MM.1S (cell line): ENCODE results near the gene CEP78.

Experiments
- DNase-seq: peaks from one replicate; pipeline ENCODE4 v3.0.0-alpha.2; 2015
- H2AFZ ChIP-seq: fragments of 300-600 bp; sonication (generic); 2 replicates; pipeline ENCODE4 v1.6.0; 2016; ENCODE audit warnings: antibody characterized with exemption, low read length
- H3F3A ChIP-seq: fragments of 300-600 bp; sonication (generic); 2 replicates; pipeline ENCODE4 v1.6.1; 2016; ENCODE audit warnings: mild to moderate bottlenecking, antibody characterized with exemption, low read length, moderate library complexity, mixed read lengths; ENCODE audit not compliant: insufficient read depth
- H3K27ac ChIP-seq: fragments of 300-600 bp; sonication (generic); 2 replicates; pipeline ENCODE4 v1.5.1; 2016; ENCODE audit warnings: mild to moderate bottlenecking, low read length
- H3K27me3 ChIP-seq: fragments of 300-600 bp; sonication (generic); replicated peaks from 2 replicates; pipeline ENCODE4 v1.6.0; 2016; ENCODE audit warnings: low read length; ENCODE audit not compliant: insufficient read depth
- H3K36me3 ChIP-seq: fragments of 300-600 bp; sonication (generic); replicated peaks from 2 replicates; pipeline ENCODE4 v1.6.1; 2016; ENCODE audit warnings: mild to moderate bottlenecking, low read length, mixed read lengths; ENCODE audit not compliant: insufficient read depth
- H3K4me1 ChIP-seq: fragments of 300-600 bp; sonication (generic); 2 replicates; pipeline ENCODE4 v1.6.1; 2016; ENCODE audit warnings: low read length, mixed read lengths
- H3K4me2 ChIP-seq: fragments of 300-600 bp; sonication (generic); 2 replicates; pipeline ENCODE4 v1.6.0; 2016; ENCODE audit warnings: low read depth, low read length
- H3K4me3 ChIP-seq: fragments of 300-600 bp; sonication (generic); 2 replicates; pipeline ENCODE4 v1.5.1; 2016; ENCODE audit warnings: low read length, mixed read lengths
- H3K79me2 ChIP-seq: fragments of 300-600 bp; sonication (generic); 2 replicates; pipeline ENCODE4 v1.6.1; 2016; ENCODE audit warnings: mixed run types, low read length, mixed read lengths
- H3K9ac ChIP-seq: fragments of 300-600 bp; sonication (generic); 2 replicates; pipeline ENCODE4 v1.6.1; 2016; ENCODE audit warnings: low read length, mixed read lengths
- H3K9me2 ChIP-seq: fragments of 300-600 bp; sonication (generic); replicated peaks from 2 replicates; pipeline ENCODE4 v1.6.1; 2016; ENCODE audit warnings: mild to moderate bottlenecking, low read length, mixed read lengths; ENCODE audit not compliant: insufficient read depth
- H3K9me3 ChIP-seq: fragments of 300-600 bp; sonication (generic); replicated peaks from 2 replicates; pipeline ENCODE4 v1.6.1; 2016; ENCODE audit warnings: mild to moderate bottlenecking, low read length, mixed read lengths; ENCODE audit not compliant: insufficient read depth
- H4K20me1 ChIP-seq: fragments of 300-600 bp; sonication (generic); 2 replicates; pipeline ENCODE4 v1.6.1; 2016; ENCODE audit warnings: mild to moderate bottlenecking, low read length, moderate library complexity, mixed read lengths; ENCODE audit not compliant: insufficient read depth
- CTCF ChIP-seq: fragments of 300-600 bp; sonication (generic); IDR thresholded peaks from 2 replicates; pipeline ENCODE4 v1.5.1; 2016; ENCODE audit warnings: antibody characterized with exemption, low read length, mixed read lengths
- EZH2 ChIP-seq: fragments of 300-600 bp; sonication (generic); optimal IDR thresholded peaks from 2 replicates; pipeline ENCODE3; 2017; ENCODE audit warnings: low read depth, mild to moderate bottlenecking, antibody characterized with exemption, low read length, mixed read lengths
- EZH2phosphoT487 ChIP-seq: fragments of 300-600 bp; sonication (generic); IDR thresholded peaks from 2 replicates; pipeline ENCODE4 v1.6.1; 2018; ENCODE audit warnings: antibody characterized with exemption, low read length

The CEP78 gene

GRCh38 chr9:78273761-78274160, 37.9 kb downstream of the CEP78 start:
- no peaks in the 10 kb centered on the region for H3K27me3 ChIP-seq
- no peak overlapping the region for H3K27ac ChIP-seq
- H3K36me3 ChIP-seq: no peaks in the 10 kb centered on the region; the same call in 1 of the 2 replicates
- no peaks in the 10 kb centered on the region for H3K9me2 ChIP-seq
- H4K20me1 ChIP-seq: no peaks in the 10 kb centered on the region
- no peaks in the 10 kb centered on the region for H3K4me1 ChIP-seq
- no peak overlapping the region for H2AFZ ChIP-seq
- H3K79me2 ChIP-seq: no peaks in the 10 kb centered on the region
- H3K4me2 ChIP-seq: no peak overlapping the region
- no peak overlapping the region for H3K4me3 ChIP-seq
- no peak for TF ChIP-seq EZH2phosphoT487
- no peak for TF ChIP-seq EZH2
- no peak for TF ChIP-seq CTCF
- no peaks in the 10 kb centered on the region for H3K9me3 ChIP-seq
- H3F3A ChIP-seq: no peaks in the 10 kb centered on the region
- DNase-seq: no peak
- H3K9ac ChIP-seq: no peak overlapping the region

DNA sequence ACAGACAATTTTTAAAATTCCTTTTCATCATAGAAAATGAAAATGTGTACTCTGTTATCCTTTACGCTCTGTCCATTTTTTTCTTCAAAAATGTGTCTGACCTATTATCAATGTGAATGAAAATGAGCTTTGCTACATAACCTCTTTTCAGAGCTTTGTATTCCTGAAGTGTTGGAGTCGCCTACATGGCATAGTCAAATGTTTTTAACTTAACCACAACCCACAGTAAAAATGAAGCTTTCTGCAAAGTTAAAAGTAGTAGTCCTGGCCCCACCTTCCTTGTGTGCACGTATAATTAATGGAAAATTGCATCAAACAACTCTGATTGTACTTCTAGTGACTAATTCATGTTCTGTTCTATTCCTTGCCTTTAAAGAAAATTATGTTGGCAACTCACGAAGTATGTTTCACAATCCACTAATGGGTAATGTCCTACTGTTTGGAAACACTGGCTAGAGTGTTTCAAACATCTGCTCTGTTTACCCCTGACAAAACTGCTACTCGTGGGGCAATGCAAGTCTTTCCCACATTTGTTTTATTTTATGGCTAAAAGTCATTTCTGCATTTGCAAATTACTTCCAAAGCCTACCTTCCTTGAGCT, 42.4 kb downstream of the CEP78 start:
- TF ChIP-seq EZH2 (no peak), EZH2phosphoT487 (no peak), CTCF (no peak)
- Histone ChIP-seq H3K4me1 (no peaks in the 10 kb centered on the region), H3K79me2 (no peaks in the 10 kb centered on the region), H3K9me2 (no peaks in the 10 kb centered on the region), H3K4me3 (no peak overlapping the region), H3F3A (no peaks in the 10 kb centered on the region), H3K36me3 (no peaks in the 10 kb centered on the region), H3K4me2 (no peak overlapping the region), H2AFZ (no peak overlapping the region), H3K27ac (no peak overlapping the region), H4K20me1 (no peaks in the 10 kb centered on the region), H3K9ac (no peak overlapping the region), H3K27me3 (no peaks in the 10 kb centered on the region), H3K9me3 (no peaks in the 10 kb centered on the region)
- DNase-seq: no peak

DNA sequence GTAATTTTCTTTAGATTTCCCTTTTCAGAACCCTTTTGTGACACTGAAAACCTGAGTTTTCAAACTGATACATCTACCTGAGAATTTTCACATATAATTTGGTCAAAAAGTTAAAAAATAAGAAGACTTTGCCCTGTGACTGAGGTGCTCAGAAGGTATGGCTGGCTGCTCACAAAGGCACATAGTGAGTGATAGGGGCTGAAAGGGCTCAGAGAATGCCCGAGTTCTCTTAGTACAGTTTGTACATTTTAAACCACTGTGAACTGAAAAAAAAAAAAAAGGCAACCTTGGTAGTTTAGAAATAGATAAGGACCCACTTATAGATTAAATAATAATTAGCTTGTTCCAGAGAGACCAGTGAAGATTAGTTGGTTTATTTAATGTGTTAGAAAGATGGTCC, 42.9 kb downstream of the CEP78 start:
- DNase-seq: no peak
- H3K4me3 ChIP-seq: no peak overlapping the region
- H3K9ac ChIP-seq: no peak overlapping the region
- no peaks in the 10 kb centered on the region for H3F3A ChIP-seq
- no peaks in the 10 kb centered on the region for H3K79me2 ChIP-seq
- no peaks in the 10 kb centered on the region for H3K27me3 ChIP-seq
- H4K20me1 ChIP-seq: no peaks in the 10 kb centered on the region
- H3K9me3 ChIP-seq: no peaks in the 10 kb centered on the region
- no peak overlapping the region for H2AFZ ChIP-seq
- no peaks in the 10 kb centered on the region for H3K9me2 ChIP-seq
- no peak overlapping the region for H3K27ac ChIP-seq
- no peaks in the 10 kb centered on the region for H3K4me1 ChIP-seq
- H3K4me2 ChIP-seq: no peak overlapping the region
- no peaks in the 10 kb centered on the region for H3K36me3 ChIP-seq
- TF ChIP-seq CTCF (no peak), EZH2phosphoT487 (no peak), EZH2 (no peak)
